Tibial nerve (tissue), 4 donors: ENCODE measurements around the gene HPSE2. TPM values are rescaled to one million over a fixed set of nuclear protein-coding genes. Genes with fewer than 3 reads are reported as not detected.

Experiments used
- DNase-seq, 2 donors: peaks; one replicate each; pipeline ENCODE4 v3.0.0-alpha.2; 2019; ENCODE audit warnings: low spot score in 2 of 2
- H3K27ac ChIP-seq, 4 donors: fragments of 200-600 bp; sonication (generic) in 3 of 4; one replicate each; pipeline ENCODE4 v1.5.1; 2017 to 2019; ENCODE audit warnings: mild to moderate bottlenecking in 1 of 4
- H3K27me3 ChIP-seq, 2 donors: fragments of 200-600 bp; sonication (generic) in 1 of 2; one replicate each; pipeline versions ENCODE4 v1.5.1 to v1.6.0; 2017 to 2019
- H3K36me3 ChIP-seq, 3 donors: fragments of 200-600 bp; sonication (generic); one replicate each; pipeline ENCODE4 v1.5.1; 2018 to 2019
- H3K4me1 ChIP-seq, 4 donors: fragments of 200-600 bp; sonication (generic) in 3 of 4; one replicate each; pipeline ENCODE4 v1.5.1; 2017 to 2019
- H3K4me3 ChIP-seq, 4 donors: fragments of 200-600 bp; sonication (generic) in 3 of 4; one replicate each; pipeline ENCODE4 v1.5.1; 2017 to 2019; ENCODE audit warnings: mild to moderate bottlenecking in 1 of 4, moderate library complexity in 1 of 4
- H3K9me3 ChIP-seq, 4 donors: fragments of 200-600 bp; sonication (generic) in 3 of 4; one replicate each; pipeline ENCODE4 v1.5.1; 2017 to 2019
- EP300 ChIP-seq, 2 donors: sonication (generic); formaldehyde crosslinking; IDR thresholded peaks; one replicate each; pipeline ENCODE4 v1.6.1; 2017; ENCODE audit warnings: antibody characterized with exemption in 2 of 2, mild to moderate bottlenecking in 1 of 2
- POLR2A ChIP-seq, 2 donors: fragments of 450-650 bp; IDR thresholded peaks; one replicate each; pipeline ENCODE4 v1.6.1; 2017; ENCODE audit warnings: antibody characterized with exemption in 2 of 2, mild to moderate bottlenecking in 2 of 2, moderate library complexity in 2 of 2
- WGBS, 2 donors: methylation state at CpG; one replicate each; pipeline ENCODE4 v1.1.5; 2018; 5-methylcytosine and 5-hydroxymethylcytosine counted together
- total RNA-seq, 4 donors: library from RNA; depleted of rRNA; stranded (reverse); fragments of >200 nt; gene quantifications; one replicate each; pipeline ENCODE4 v1.1.0, GENCODE V29; 2016
- TF ChIP-seq, protein P1 (sequence below), 5 experiments: fragments of 200-600 bp in 3 of 5; fragments of 450-650 bp in 2 of 5; sonication (generic) in 3 of 5; IDR thresholded peaks; one replicate each; pipeline ENCODE4 v1.5.1; 2016 to 2019; ENCODE audit warnings: antibody characterized with exemption in 5 of 5, mild to moderate bottlenecking in 3 of 5, moderate library complexity in 2 of 5

HPSE2 gene
- total RNA-seq, 4 donors from 2014 or later, result 0.63 TPM; not detected in 3

DNA sequence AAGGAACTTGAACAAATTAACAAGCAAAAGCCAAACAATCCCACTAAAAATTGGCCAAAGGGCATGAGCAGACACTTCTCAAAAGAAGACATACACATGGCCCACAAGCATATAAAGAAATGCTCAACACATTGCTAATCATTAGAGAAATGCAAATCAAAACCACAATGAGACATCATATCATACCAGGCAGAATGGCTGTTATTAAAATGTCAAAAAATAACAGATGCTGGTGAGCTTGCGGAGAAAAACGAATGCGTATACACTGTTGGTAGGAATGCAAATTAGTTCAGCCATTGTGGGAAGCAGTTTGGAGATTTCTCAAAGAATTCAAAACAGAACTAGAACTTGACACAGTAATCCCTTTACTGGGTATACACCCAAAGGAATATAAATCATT lies 477.2 kb downstream of the HPSE2 start:
- 58 to 62% methylated on average over 3 of the region's 3 CpGs for WGBS, 2 donors
- no peak for DNase-seq
- Histone ChIP-seq H3K4me3 (no peak overlapping the region), H3K9me3 (peaks cover 0 to 3% (median 0%) of the 10 kb centered on the region in 4 donors), H3K36me3 (no peaks in the 10 kb centered on the region), H3K4me1 (no peaks in the 10 kb centered on the region), H3K27ac (no peak overlapping the region), H3K27me3 (no peaks in the 10 kb centered on the region)
- TF ChIP-seq POLR2A (IDR thresholded peaks at IDR 0.05) (no peak), EP300 (IDR thresholded peaks at IDR 0.05) (no peak)

DNA sequence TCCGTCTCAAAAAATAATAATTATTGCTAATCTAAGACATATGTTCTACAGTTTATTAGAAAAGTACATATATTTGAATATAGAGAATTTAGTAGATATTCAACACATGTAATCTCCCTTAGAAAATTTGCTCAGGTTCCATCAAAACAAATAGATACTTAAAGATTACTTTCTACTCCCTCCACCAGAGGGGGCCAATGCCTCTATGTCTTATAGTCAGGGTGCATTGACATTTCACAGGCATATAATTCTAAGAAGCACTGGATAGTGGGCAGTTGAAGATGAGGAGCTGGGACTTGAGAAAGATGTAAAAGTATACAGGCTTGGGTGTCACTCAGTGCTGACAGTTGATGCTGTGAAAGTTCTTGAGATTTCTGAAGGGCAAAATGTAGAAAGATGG lies 487.4 kb downstream of the HPSE2 start:
- H3K27ac ChIP-seq, result no peak overlapping the region
- H3K4me3 ChIP-seq, result no peak overlapping the region
- H3K36me3 ChIP-seq, result no peaks in the 10 kb centered on the region
- TF ChIP-seq, protein P1, sequence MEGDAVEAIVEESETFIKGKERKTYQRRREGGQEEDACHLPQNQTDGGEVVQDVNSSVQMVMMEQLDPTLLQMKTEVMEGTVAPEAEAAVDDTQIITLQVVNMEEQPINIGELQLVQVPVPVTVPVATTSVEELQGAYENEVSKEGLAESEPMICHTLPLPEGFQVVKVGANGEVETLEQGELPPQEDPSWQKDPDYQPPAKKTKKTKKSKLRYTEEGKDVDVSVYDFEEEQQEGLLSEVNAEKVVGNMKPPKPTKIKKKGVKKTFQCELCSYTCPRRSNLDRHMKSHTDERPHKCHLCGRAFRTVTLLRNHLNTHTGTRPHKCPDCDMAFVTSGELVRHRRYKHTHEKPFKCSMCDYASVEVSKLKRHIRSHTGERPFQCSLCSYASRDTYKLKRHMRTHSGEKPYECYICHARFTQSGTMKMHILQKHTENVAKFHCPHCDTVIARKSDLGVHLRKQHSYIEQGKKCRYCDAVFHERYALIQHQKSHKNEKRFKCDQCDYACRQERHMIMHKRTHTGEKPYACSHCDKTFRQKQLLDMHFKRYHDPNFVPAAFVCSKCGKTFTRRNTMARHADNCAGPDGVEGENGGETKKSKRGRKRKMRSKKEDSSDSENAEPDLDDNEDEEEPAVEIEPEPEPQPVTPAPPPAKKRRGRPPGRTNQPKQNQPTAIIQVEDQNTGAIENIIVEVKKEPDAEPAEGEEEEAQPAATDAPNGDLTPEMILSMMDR (IDR thresholded peaks at IDR 0.05), result no peak
- TF ChIP-seq POLR2A (IDR thresholded peaks at IDR 0.05) (no peak), EP300 (IDR thresholded peaks at IDR 0.05) (no peak)
- peaks cover 0 to 7% (median 0%) of the 10 kb centered on the region in 4 donors for H3K9me3 ChIP-seq
- no peaks in the 10 kb centered on the region for H3K27me3 ChIP-seq
- H3K4me1 ChIP-seq, result no peaks in the 10 kb centered on the region
- DNase-seq, result no peak
- 48 to 58% methylated on average over 1 of the region's 1 CpG for WGBS, 2 donors

DNA sequence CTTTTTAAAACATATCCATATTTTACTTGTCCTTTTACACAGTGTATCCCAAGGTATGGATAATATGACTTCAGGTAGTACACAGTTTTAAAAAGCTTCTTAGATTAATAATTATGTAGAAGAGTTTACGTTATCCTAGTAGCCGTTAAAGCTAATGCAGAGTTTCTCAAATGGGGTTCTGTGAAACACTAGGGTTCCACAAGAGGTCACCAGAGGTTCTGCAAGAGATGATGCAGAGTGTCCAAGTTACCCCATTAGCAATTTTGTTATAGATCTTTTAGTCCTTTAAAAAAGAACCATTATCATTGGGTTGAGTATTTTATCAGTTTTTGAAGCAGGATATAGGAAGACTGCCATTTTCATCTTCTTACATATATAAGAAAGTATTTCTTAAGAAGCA lies 490.0 kb downstream of the HPSE2 start:
- H3K9me3 ChIP-seq, result no peaks in the 10 kb centered on the region
- no peaks in the 10 kb centered on the region for H3K36me3 ChIP-seq
- no peaks in the 10 kb centered on the region for H3K27me3 ChIP-seq
- H3K4me3 ChIP-seq, result no peak overlapping the region
- DNase-seq, result no peak
- no peaks in the 10 kb centered on the region for H3K4me1 ChIP-seq
- no peak overlapping the region for H3K27ac ChIP-seq
- TF ChIP-seq, protein P1 (IDR thresholded peaks at IDR 0.05), result no peak
- TF ChIP-seq EP300 (IDR thresholded peaks at IDR 0.05) (no peak), POLR2A (IDR thresholded peaks at IDR 0.05) (no peak)
- WGBS, 2 donors, result 89 to 92% methylated on average over 2 of the region's 2 CpGs

DNA sequence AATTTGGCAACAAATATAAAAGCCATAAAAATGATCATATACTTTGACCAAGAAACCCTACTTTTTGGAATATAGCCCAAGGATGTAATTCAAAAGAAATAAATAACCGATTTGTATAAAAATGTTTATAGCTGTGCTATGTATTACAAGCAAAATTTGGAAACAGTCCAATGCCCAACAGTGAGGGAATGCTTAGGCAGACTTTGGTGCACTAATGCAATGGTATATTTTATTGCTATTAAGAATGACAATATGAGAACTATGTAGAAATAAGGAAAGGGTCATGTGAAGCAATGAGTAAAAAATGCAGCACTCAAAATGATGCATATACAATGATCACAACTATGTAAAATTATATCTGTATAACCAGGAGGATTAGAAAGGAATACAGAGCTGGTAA lies 515.1 kb downstream of the HPSE2 start:
- no peaks in the 10 kb centered on the region for H3K36me3 ChIP-seq
- no peaks in the 10 kb centered on the region for H3K27me3 ChIP-seq
- TF ChIP-seq, protein P1 (IDR thresholded peaks at IDR 0.05), result no peak
- no peak for TF ChIP-seq EP300 (IDR thresholded peaks at IDR 0.05)
- TF ChIP-seq POLR2A (IDR thresholded peaks at IDR 0.05), result no peak
- H3K4me3 ChIP-seq, result no peak overlapping the region
- no peak for DNase-seq
- H3K4me1 ChIP-seq, result no peaks in the 10 kb centered on the region
- WGBS, 2 donors, result 38 to 40% methylated on average over 1 of the region's 1 CpG
- H3K27ac ChIP-seq, result no peak overlapping the region
- H3K9me3 ChIP-seq, result no peaks in the 10 kb centered on the region

DNA sequence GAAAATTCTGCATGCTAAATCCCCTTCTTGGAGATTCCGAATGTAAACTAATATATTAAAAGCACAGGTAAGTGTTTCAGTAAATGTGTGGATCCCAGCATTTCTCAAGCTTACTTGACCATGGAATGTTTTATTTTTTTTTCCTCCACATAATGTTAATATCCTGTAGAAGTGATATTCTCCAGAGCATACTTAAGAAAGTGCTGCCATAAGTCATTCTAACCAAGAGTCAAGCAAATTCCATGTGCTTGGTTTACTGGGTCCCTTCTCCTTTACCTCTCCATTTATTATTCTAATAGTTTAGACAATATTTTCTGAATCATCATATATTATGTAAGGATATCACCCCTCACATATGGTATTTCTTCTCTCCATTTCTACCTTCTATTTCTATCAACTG lies 522.1 kb downstream of the HPSE2 start:
- Histone ChIP-seq H3K27me3 (no peaks in the 10 kb centered on the region), H3K36me3 (no peaks in the 10 kb centered on the region), H3K4me1 (no peaks in the 10 kb centered on the region), H3K9me3 (no peaks in the 10 kb centered on the region), H3K4me3 (no peak overlapping the region), H3K27ac (no peak overlapping the region)
- WGBS, 2 donors, result 86 to 87% methylated on average over 1 of the region's 1 CpG
- TF ChIP-seq, protein P1 (IDR thresholded peaks at IDR 0.05), result no peak
- TF ChIP-seq POLR2A (IDR thresholded peaks at IDR 0.05) (no peak), EP300 (IDR thresholded peaks at IDR 0.05) (no peak)
- DNase-seq, result no peak

DNA sequence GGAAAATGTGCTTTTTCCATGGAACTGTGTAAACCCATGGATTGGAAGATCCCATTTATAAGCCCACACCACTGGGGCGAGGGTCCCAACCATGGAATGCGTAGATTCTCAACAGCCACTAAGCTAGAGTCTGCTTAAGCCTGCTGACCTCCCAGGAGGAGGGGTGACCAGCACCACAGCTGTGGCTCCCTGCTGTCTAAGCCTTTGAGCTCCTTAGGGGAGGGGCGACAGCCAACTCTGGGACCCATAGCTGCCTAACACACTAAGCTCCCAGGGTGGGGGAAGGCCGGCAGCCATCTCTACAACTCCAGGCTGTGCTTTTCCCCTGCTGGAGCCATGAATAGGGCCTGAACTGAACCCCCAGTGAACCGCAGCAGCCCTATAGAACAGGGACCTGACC lies 539.1 kb downstream of the HPSE2 start:
- H3K27me3 ChIP-seq, result no peaks in the 10 kb centered on the region
- 60 to 69% methylated on average over 5 of the region's 5 CpGs for WGBS, 2 donors
- H3K4me1 ChIP-seq, result no peaks in the 10 kb centered on the region
- H3K9me3 ChIP-seq, result no peaks in the 10 kb centered on the region
- H3K36me3 ChIP-seq, result no peaks in the 10 kb centered on the region
- no peak for DNase-seq
- H3K4me3 ChIP-seq, result no peak overlapping the region
- TF ChIP-seq, protein P1 (IDR thresholded peaks at IDR 0.05), result no peak
- TF ChIP-seq EP300 (IDR thresholded peaks at IDR 0.05) (no peak), POLR2A (IDR thresholded peaks at IDR 0.05) (no peak)
- H3K27ac ChIP-seq, result no peak overlapping the region
